NB4 (cell line): ENCODE results near the gene RPL4.
"Not testable (repeated sequence)": the region's sequence is repeated elsewhere in the genome, so short reads cannot be mapped to it uniquely, and the experiment has no call there.

Source experiments
- DNase-seq: peaks from one replicate; pipeline ENCODE4 v3.0.0; 2010; ENCODE audit warnings: low read depth
- H3K4me3 ChIP-seq: one replicate; pipeline ENCODE4 v1.5.1; 2011; ENCODE audit warnings: mild to moderate bottlenecking, low read depth, low read length, moderate library complexity
- CTCF ChIP-seq: IDR thresholded peaks from one replicate; pipeline ENCODE4 v1.5.1; 2012; ENCODE audit warnings: low read depth, low read length
- MAX ChIP-seq: IDR thresholded peaks from 2 replicates; pipeline ENCODE4 v1.6.1; 2011; ENCODE audit warnings: low read depth, low read length
- MYC ChIP-seq: IDR thresholded peaks from 2 replicates; pipeline ENCODE4 v1.6.1; 2011; ENCODE audit warnings: low read depth, low read length
- POLR2A ChIP-seq: IDR thresholded peaks from 2 replicates; pipeline ENCODE4 v1.6.1; 2011; ENCODE audit warnings: mild to moderate bottlenecking; ENCODE audit not compliant: insufficient read length; ENCODE audit errors: extremely low read depth

Gene RPL4

GRCh38 chr15:66503780-66504562 is 684 bp downstream of the RPL4 start:
- DNase-seq, result no peak
- H3K4me3 ChIP-seq, result peak overlapping the region; percentile 93
- peak; percentile 83 for TF ChIP-seq MAX
- TF ChIP-seq POLR2A, result no peak
- TF ChIP-seq CTCF, result no peak
- TF ChIP-seq MYC, result no peak

- H3K4me3 ChIP-seq, result peak overlapping the region; percentile 93
- not testable (repeated sequence) for DNase-seq
These were observed 1.5 kb downstream of the RPL4 start for GRCh38 chr15:66503041-66503648.

- H3K4me3 ChIP-seq, result peak overlapping the region; percentile 93
- TF ChIP-seq MYC, result no peak
- peak; percentile 21 for TF ChIP-seq POLR2A
- no peak for TF ChIP-seq MAX
- no peak for DNase-seq
These were observed 2.2 kb downstream of the RPL4 start for GRCh38 chr15:66502491-66502890.

GRCh38 chr15:66500346-66500745 is 4.3 kb downstream of the RPL4 start:
- not testable (repeated sequence) for H3K4me3 ChIP-seq, DNase-seq

GRCh38 chr15:66498501-66499386 is 5.9 kb downstream of the RPL4 start:
- H3K4me3 ChIP-seq, result peak overlapping the region; percentile 42
- DNase-seq, result peak; percentile 61
- TF ChIP-seq CTCF (peak; percentile 12), POLR2A (peak; percentile 10), MYC (no peak), MAX (no peak)

- TF ChIP-seq POLR2A, result peak; percentile 77
- TF ChIP-seq MAX, result peak; percentile 93
- TF ChIP-seq CTCF, result peak; percentile 70
- TF ChIP-seq MYC, result peak; percentile 76
- peak; percentile 98 for DNase-seq
- H3K4me3 ChIP-seq, result peak within 1 kb of the TSS; percentile 94
These were observed 6.9 kb downstream of the RPL4 start, which contains the start of gene SNAPC5 for GRCh38 chr15:66497502-66498455. Gene SNAPC5 (minus strand): TSS chr15:66497762. CDS start chr15:66497731, 31 bp downstream.
